HepG2 (cell line): ENCODE data around the gene CLIC3. TPM values are rescaled to one million over a fixed set of nuclear protein-coding genes. Genes with fewer than 3 reads are reported as not detected.

Experiments used
- ATF2 ChIP-seq: sonication (generic); formaldehyde crosslinking; IDR thresholded peaks from 2 replicates; pipeline ENCODE4 v1.4.0; 2020; ENCODE audit warnings: missing genetic modification reagents
- ETV5 ChIP-seq: IDR thresholded peaks from 2 replicates; pipeline ENCODE4 v1.6.1; 2018; ENCODE audit warnings: missing biosample characterization, missing genetic modification reagents, inconsistent platforms, borderline replicate concordance
- GABPB1 ChIP-seq: IDR thresholded peaks from 2 replicates; pipeline ENCODE4 v1.6.1; 2016; ENCODE audit warnings: mild to moderate bottlenecking, missing genetic modification reagents, moderate library complexity, missing compliant biosample characterization
- STAG1 ChIP-seq: sonication (generic); formaldehyde crosslinking; IDR thresholded peaks from 2 replicates; pipeline ENCODE4 v1.4.0; 2020; ENCODE audit warnings: missing genetic modification reagents
- ZBTB33 ChIP-seq: sonication (generic); formaldehyde crosslinking; IDR thresholded peaks from 2 replicates; pipeline ENCODE4 v1.4.0; 2020; ENCODE audit warnings: missing genetic modification reagents
- ZNF687 ChIP-seq: sonication (generic); formaldehyde crosslinking; IDR thresholded peaks from 2 replicates; pipeline ENCODE4 v1.5.1; 2020; ENCODE audit warnings: mild to moderate bottlenecking, missing genetic modification reagents, moderate library complexity
- polyA plus RNA-seq, 8 experiments: library from polyadenylated mRNA; depleted of rRNA in 3 of 8; stranded (reverse) in 7 of 8; unstranded in 1 of 8; fragments of >200 nt; fragmentation: Illumina TruSeq in 4 of 8; extraction: Trizol in 4 of 8; gene quantifications; 2 replicates each; pipeline versions ENCODE4 v1.2.1 to v1.2.3, GENCODE V29; 2011 to 2016; ENCODE audit warnings: low read depth in 4 of 8, missing spikeins in 1 of 8, mixed read lengths in 1 of 8; ENCODE audit not compliant: insufficient read depth in 1 of 8
- total RNA-seq, 5 experiments: library from RNA; depleted of rRNA; stranded (reverse); fragments of >200 nt; fragmentation: Illumina TruSeq; extraction: Trizol; gene quantifications; 2 replicates each; pipeline ENCODE4 v1.2.3, GENCODE V29; 2016; ENCODE audit warnings: low read depth in 1 of 5

CLIC3 gene
- total and polyA plus RNA-seq, 2 of the 13 experiments (the other 11 are each of a cell fraction or from before 2014, with no cell fraction given): 0.51 to 1.5 TPM

GRCh38 chr9:137004285-137004684 lies 7.9 kb upstream of the CLIC3 start (continued):
- TF ChIP-seq STAG1 (peak; percentile 54), ETV5 (CRISPR knock-in tag) (peak; percentile 37; the same call in 1 of the 2 replicates), ZNF687 (peak; percentile 25; the same call in 1 of the 2 replicates), ATF2 (CRISPR knock-in tag) (0 out of 2 replicates have a peak, but pooled peaks have one; percentile 35), ZBTB33 (CRISPR knock-in tag) (peak; percentile 94), GABPB1 (peak; percentile 46; the same call in 1 of the 2 replicates)
- TF ChIP-seq, all 625 proteins: peak for 13; not testable (repeated sequence) for 612
